HEK293 (cell line): Measurements from ENCODE around the gene SPAAR.

Source experiments
- CTCF ChIP-seq: fragments of 450-650 bp; formaldehyde crosslinking; IDR thresholded peaks from 2 replicates; pipeline ENCODE4 v1.5.1; 2016; ENCODE audit warnings: missing biosample characterization, missing genetic modification characterization
- PATZ1 ChIP-seq: fragments of 450-650 bp; formaldehyde crosslinking; IDR thresholded peaks from 2 replicates; pipeline ENCODE4 v1.5.1; 2016; ENCODE audit warnings: missing biosample characterization, missing genetic modification characterization
- REST ChIP-seq: fragments of 450-650 bp; formaldehyde crosslinking; IDR thresholded peaks from 2 replicates; pipeline ENCODE4 v1.5.1; 2016; ENCODE audit warnings: missing biosample characterization, missing genetic modification characterization
- TRIM28 ChIP-seq: IDR thresholded peaks from 2 replicates; pipeline ENCODE4 v1.6.1; 2011; ENCODE audit warnings: low read length, control low read depth, borderline replicate concordance
- ZBTB21 ChIP-seq: fragments of 450-650 bp; formaldehyde crosslinking; IDR thresholded peaks from 2 replicates; pipeline ENCODE4 v1.5.1; 2017; ENCODE audit warnings: missing biosample characterization, missing genetic modification characterization
- ZBTB44 ChIP-seq: fragments of 450-650 bp; IDR thresholded peaks from 2 replicates; pipeline ENCODE4 v1.5.1; 2018; ENCODE audit warnings: missing biosample characterization, mild to moderate bottlenecking, missing genetic modification characterization
- ZNF341 ChIP-seq: fragments of 450-650 bp; formaldehyde crosslinking; IDR thresholded peaks from 2 replicates; pipeline ENCODE4; 2016; ENCODE audit warnings: low read depth, missing biosample characterization, missing genetic modification characterization
- ZNF488 ChIP-seq: fragments of 450-650 bp; formaldehyde crosslinking; IDR thresholded peaks from 2 replicates; pipeline ENCODE4 v1.5.1; 2016; ENCODE audit warnings: missing biosample characterization, missing genetic modification characterization

GRCh38 chr9:35942286-35942685 lies 33.0 kb downstream of the SPAAR start:
- TF ChIP-seq REST (tag by site-specific recombination), result no peak
- no peak for TF ChIP-seq CTCF (tag by site-specific recombination)
- TF ChIP-seq ZNF341 (tag by site-specific recombination), result no peak
- TF ChIP-seq ZNF488 (tag by site-specific recombination), result no peak
- no peak for TF ChIP-seq ZBTB21 (tag by site-specific recombination)
- TF ChIP-seq ZBTB44 (tag by site-specific recombination), result no peak
- TF ChIP-seq TRIM28, result no peak
- no peak for TF ChIP-seq PATZ1
